Measurements from ENCODE around the gene SLC22A3. TPM values are rescaled to one million over a fixed set of nuclear protein-coding genes. Genes with fewer than 3 reads are reported as not detected.

Gene SLC22A3
- polyA plus RNA-seq, 1 of the 3 experiments (the other 2 are of a cell fraction), result not detected

DNA sequence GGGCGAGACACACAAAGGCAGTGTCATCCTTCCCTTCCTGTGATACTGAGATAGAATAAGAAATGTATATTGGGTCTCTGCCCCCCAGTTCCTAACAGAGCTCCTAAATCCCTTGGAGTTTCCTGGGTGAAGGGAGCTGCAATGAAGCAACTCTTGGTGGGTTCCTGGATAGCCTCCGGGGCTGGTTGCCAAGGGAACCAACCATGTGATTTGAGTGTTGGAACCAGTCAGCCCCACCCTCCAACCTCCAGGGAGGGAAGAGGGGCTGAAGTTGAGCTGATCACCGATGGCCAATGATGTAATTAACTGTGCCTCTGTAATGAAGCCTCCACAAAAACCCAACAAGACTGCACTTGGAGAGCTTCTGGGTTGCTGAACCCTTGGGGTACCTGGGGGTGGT, 116.6 kb downstream of the SLC22A3 start:
- Histone ChIP-seq H2AFZ (ENCODE audit: low read depth) (no peak overlapping the region), H3K9me2 (no peaks in the 10 kb centered on the region), H4K20me1 (ENCODE audit: insufficient read depth) (no peaks in the 10 kb centered on the region), H3K27ac (ENCODE audit: low read depth in 2 of 2, low read length in 1 of 2) (no peak overlapping the region), H3K27me3 (ENCODE audit: insufficient read depth) (no peaks in the 10 kb centered on the region), H3K4me2 (no peak overlapping the region), H3K4me1 (ENCODE audit: control insufficient read depth in 1 of 2, insufficient read depth in 2 of 2, low read depth in 1 of 2, low read length in 1 of 2) (peaks cover 0 to 4% of the 10 kb centered on the region in 2 experiments; a peak in 1 of 4 replicates), H3K9me3 (no peaks in the 10 kb centered on the region), H3K79me2 (ENCODE audit: insufficient read depth) (no peaks in the 10 kb centered on the region), H3K4me3 (ENCODE audit: low read depth in 2 of 2, low read length in 1 of 2) (no peak overlapping the region), H3F3A (replicated peaks; ENCODE audit: insufficient read depth) (peaks cover 10% of the 10 kb centered on the region), H3K9ac (no peak overlapping the region), H3K36me3 (replicated peaks in 1 of 2; ENCODE audit: control insufficient read depth in 1 of 2, insufficient read depth in 2 of 2, low read length in 1 of 2) (no peaks in the 10 kb centered on the region)
- 0% methylated on average over 3 of the region's 3 CpGs for WGBS (ENCODE audit: low lambda C conversion rate)
- ChIA-PET POLR2A (no interaction called here), CTCF (interaction anchor here (2.2 kb wide), 1 partner anchor 9 kb away, joined by 6 read pairs; no protein-coding TSS in a partner anchor)
- no peak for TF ChIP-seq RAD21 (IDR thresholded peaks at IDR 0.05; ENCODE audit: low read length)
- TF ChIP-seq, protein P1, sequence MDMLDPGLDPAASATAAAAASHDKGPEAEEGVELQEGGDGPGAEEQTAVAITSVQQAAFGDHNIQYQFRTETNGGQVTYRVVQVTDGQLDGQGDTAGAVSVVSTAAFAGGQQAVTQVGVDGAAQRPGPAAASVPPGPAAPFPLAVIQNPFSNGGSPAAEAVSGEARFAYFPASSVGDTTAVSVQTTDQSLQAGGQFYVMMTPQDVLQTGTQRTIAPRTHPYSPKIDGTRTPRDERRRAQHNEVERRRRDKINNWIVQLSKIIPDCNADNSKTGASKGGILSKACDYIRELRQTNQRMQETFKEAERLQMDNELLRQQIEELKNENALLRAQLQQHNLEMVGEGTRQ (IDR thresholded peaks at IDR 0.05; ENCODE audit: borderline replicate concordance, low read depth, low read length), result no peak
- no peak for TF ChIP-seq EZH2phosphoT487 (IDR thresholded peaks at IDR 0.05; ENCODE audit: borderline replicate concordance, low read depth)
- TF ChIP-seq RFX5 (IDR thresholded peaks at IDR 0.05; ENCODE audit: low read length), result no peak
- TF ChIP-seq, protein P2, sequence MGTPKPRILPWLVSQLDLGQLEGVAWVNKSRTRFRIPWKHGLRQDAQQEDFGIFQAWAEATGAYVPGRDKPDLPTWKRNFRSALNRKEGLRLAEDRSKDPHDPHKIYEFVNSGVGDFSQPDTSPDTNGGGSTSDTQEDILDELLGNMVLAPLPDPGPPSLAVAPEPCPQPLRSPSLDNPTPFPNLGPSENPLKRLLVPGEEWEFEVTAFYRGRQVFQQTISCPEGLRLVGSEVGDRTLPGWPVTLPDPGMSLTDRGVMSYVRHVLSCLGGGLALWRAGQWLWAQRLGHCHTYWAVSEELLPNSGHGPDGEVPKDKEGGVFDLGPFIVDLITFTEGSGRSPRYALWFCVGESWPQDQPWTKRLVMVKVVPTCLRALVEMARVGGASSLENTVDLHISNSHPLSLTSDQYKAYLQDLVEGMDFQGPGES (IDR thresholded peaks at IDR 0.05; ENCODE audit: low read depth, low read length), result no peak
- TF ChIP-seq EP300 (IDR thresholded peaks at IDR 0.05; ENCODE audit: borderline replicate concordance in 1 of 2, low read depth in 1 of 2, low read length in 1 of 2), result no peak
- no peak for TF ChIP-seq POLR2AphosphoS5 (IDR thresholded peaks at IDR 0.05; ENCODE audit: low read depth, low read length)
- no peak for TF ChIP-seq CHD2 (IDR thresholded peaks at IDR 0.05; ENCODE audit: low read length, partially characterized antibody)
- no peak for TF ChIP-seq MEF2A (IDR thresholded peaks at IDR 0.05; ENCODE audit: borderline replicate concordance, low read depth)
- no peak for TF ChIP-seq FOSL2 (IDR thresholded peaks at IDR 0.05; ENCODE audit: borderline replicate concordance, low read depth)
- no peak for TF ChIP-seq ELF1 (IDR thresholded peaks at IDR 0.05)
- TF ChIP-seq, protein P3, sequence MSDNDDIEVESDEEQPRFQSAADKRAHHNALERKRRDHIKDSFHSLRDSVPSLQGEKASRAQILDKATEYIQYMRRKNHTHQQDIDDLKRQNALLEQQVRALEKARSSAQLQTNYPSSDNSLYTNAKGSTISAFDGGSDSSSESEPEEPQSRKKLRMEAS (IDR thresholded peaks at IDR 0.05; ENCODE audit: low read depth), result no peak
- TF ChIP-seq RXRA (IDR thresholded peaks at IDR 0.05; ENCODE audit: borderline replicate concordance, low read depth), result no peak
- no peak for TF ChIP-seq GATA2 (CRISPR knock-in tag; IDR thresholded peaks at IDR 0.05)
- TF ChIP-seq RCOR1 (IDR thresholded peaks at IDR 0.05; ENCODE audit: low read length), result no peak
- TF ChIP-seq TAF1 (IDR thresholded peaks at IDR 0.05; ENCODE audit: borderline replicate concordance, low read depth, low read length), result no peak
- TF ChIP-seq, protein P4, sequence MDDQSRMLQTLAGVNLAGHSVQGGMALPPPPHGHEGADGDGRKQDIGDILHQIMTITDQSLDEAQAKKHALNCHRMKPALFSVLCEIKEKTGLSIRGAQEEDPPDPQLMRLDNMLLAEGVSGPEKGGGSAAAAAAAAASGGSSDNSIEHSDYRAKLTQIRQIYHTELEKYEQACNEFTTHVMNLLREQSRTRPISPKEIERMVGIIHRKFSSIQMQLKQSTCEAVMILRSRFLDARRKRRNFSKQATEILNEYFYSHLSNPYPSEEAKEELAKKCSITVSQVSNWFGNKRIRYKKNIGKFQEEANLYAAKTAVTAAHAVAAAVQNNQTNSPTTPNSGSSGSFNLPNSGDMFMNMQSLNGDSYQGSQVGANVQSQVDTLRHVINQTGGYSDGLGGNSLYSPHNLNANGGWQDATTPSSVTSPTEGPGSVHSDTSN (IDR thresholded peaks at IDR 0.05), result no peak
- no peak for TF ChIP-seq MXI1 (IDR thresholded peaks at IDR 0.05; ENCODE audit: low read depth, low read length)
- TF ChIP-seq, protein P5, sequence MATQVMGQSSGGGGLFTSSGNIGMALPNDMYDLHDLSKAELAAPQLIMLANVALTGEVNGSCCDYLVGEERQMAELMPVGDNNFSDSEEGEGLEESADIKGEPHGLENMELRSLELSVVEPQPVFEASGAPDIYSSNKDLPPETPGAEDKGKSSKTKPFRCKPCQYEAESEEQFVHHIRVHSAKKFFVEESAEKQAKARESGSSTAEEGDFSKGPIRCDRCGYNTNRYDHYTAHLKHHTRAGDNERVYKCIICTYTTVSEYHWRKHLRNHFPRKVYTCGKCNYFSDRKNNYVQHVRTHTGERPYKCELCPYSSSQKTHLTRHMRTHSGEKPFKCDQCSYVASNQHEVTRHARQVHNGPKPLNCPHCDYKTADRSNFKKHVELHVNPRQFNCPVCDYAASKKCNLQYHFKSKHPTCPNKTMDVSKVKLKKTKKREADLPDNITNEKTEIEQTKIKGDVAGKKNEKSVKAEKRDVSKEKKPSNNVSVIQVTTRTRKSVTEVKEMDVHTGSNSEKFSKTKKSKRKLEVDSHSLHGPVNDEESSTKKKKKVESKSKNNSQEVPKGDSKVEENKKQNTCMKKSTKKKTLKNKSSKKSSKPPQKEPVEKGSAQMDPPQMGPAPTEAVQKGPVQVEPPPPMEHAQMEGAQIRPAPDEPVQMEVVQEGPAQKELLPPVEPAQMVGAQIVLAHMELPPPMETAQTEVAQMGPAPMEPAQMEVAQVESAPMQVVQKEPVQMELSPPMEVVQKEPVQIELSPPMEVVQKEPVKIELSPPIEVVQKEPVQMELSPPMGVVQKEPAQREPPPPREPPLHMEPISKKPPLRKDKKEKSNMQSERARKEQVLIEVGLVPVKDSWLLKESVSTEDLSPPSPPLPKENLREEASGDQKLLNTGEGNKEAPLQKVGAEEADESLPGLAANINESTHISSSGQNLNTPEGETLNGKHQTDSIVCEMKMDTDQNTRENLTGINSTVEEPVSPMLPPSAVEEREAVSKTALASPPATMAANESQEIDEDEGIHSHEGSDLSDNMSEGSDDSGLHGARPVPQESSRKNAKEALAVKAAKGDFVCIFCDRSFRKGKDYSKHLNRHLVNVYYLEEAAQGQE (IDR thresholded peaks at IDR 0.05; ENCODE audit: low read depth, low read length), result no peak
- DNase-seq, result no peak
